GM13976 (cell line): Measurements from ENCODE around the gene NR4A3.

Source experiments
- DNase-seq: peaks from one replicate; pipeline ENCODE4 v3.0.0; 2012; ENCODE audit warnings: low spot score
- in situ Hi-C: fragments of 300-500 bp; cut with MboI; formaldehyde crosslinking; loops from one replicate; pipeline ENCODE4 v1.12.0; 2022; ENCODE audit warnings: low sequenced_read_pairs, mixed read lengths, inconsistent platforms; ENCODE audit not compliant: unreplicated experiment
- TF ChIP-seq, protein P1 (sequence below): IDR thresholded peaks from 2 replicates; pipeline ENCODE4 v1.5.1; 2012; ENCODE audit warnings: borderline replicate concordance, mild to moderate bottlenecking; ENCODE audit not compliant: insufficient read depth; ENCODE audit errors: extremely low read depth, missing control alignments, control extremely low read depth

NR4A3 gene

DNA sequence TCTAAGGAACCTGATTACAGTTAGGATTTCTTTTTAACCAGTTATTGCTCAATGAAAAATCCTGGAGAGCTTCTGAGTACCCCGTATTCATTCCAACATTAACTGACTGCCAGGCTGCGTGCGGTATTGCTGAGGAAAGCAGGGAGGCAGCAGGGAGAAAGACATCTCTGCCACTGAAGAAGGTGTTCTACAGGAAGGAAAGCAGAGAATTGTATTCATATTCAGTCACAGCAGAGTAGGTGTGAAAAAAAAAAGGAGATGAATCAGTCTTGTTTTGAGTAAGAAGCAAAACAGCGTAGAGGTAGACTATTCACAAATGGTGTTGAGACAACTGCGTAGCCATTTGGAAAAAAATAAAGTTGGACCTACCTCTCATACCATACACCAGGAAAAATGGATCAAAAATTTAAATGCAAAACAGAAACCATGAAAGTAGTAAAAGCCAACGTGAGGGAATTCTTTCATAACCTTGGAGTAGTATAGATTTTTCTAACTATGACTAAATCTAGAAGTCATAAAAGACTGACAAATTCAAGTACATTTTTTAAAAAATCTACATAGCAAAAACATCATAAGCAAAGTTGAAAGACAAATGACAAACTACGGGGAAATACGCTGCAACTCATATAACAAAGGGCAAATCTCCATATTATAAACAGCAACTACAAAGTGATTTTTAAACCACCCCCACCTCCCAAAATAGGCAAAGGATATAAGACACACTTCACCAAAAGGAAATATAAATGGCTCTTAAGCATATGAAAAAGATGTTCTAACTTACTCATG is 9.9 kb upstream of the NR4A3 start:
- DNase-seq: peak; percentile 30
- TF ChIP-seq, protein P1, sequence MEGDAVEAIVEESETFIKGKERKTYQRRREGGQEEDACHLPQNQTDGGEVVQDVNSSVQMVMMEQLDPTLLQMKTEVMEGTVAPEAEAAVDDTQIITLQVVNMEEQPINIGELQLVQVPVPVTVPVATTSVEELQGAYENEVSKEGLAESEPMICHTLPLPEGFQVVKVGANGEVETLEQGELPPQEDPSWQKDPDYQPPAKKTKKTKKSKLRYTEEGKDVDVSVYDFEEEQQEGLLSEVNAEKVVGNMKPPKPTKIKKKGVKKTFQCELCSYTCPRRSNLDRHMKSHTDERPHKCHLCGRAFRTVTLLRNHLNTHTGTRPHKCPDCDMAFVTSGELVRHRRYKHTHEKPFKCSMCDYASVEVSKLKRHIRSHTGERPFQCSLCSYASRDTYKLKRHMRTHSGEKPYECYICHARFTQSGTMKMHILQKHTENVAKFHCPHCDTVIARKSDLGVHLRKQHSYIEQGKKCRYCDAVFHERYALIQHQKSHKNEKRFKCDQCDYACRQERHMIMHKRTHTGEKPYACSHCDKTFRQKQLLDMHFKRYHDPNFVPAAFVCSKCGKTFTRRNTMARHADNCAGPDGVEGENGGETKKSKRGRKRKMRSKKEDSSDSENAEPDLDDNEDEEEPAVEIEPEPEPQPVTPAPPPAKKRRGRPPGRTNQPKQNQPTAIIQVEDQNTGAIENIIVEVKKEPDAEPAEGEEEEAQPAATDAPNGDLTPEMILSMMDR: no peak
- in situ Hi-C loops: loop anchor here (10.0 to 25.0 kb wide), 3 partner anchors 401 to 624 kb away; no protein-coding TSS in a partner anchor

DNA sequence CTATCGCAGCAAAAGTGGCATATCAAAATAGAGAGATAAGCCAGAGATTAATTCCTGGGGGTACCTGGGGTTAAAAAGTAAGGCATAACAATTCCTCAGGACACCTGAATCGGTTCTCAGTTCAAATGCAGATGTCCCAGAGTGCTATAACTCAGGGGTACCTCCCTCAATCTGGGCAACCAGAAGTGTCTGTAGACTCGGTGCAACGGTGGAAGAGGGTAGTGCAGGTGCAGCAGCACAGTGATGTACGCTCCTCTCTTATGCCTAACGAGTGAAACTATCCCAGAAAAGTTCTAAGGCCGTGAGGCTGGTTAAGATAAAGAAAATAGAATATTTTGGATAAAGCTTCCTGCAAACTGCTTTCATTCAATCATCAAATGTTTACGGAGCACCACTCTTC is 7.9 kb upstream of the NR4A3 start:
- TF ChIP-seq, protein P1: no peak
- DNase-seq: no peak
- in situ Hi-C loops: loop anchor here (10.0 to 25.0 kb wide), 3 partner anchors 399 to 626 kb away; no protein-coding TSS in a partner anchor

DNA sequence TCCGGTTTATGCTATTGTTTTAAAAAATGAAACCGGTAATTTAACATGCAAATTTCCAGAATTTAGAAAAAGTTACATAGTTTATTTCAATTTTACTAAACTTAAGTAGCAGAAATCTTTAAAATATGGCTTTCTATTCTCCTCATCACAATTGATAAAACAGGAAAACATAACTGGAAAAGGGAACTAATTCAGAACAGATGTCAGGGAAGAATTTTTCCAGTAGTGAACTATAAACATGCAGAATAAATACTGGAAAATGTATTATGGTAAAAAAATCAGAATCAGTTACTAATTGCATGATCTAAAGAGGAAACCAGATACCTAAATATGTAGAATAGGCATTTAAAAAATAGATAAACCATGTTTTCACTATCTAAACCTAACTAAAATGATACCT is 7.3 kb upstream of the NR4A3 start:
- in situ Hi-C loops: loop anchor here (10.0 to 25.0 kb wide), 3 partner anchors 398 to 627 kb away; no protein-coding TSS in a partner anchor
- DNase-seq: no peak
- TF ChIP-seq, protein P1: no peak

DNA sequence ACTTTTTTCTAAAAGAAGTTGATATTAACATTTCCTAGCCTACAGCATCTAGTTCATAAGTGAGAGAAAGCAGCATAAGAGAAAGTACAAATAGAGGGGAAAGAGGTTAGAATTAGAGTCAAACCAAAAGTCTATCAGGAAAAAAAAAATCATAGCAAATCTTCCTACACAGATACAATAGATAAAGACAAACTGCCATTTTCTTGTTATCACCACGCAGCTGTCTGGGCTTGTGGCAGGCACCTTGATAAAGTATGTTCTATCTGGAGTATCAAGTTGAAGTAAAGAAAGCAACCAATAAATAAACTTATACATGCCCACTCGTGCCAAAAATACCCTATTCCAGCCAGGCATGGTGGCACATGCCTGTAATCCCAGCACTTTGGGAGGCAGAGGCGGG is 5.3 kb upstream of the NR4A3 start:
- in situ Hi-C loops: loop anchor here (10.0 to 25.0 kb wide), 3 partner anchors 396 to 629 kb away; no protein-coding TSS in a partner anchor
- TF ChIP-seq, protein P1: no peak
- no peak for DNase-seq

DNA sequence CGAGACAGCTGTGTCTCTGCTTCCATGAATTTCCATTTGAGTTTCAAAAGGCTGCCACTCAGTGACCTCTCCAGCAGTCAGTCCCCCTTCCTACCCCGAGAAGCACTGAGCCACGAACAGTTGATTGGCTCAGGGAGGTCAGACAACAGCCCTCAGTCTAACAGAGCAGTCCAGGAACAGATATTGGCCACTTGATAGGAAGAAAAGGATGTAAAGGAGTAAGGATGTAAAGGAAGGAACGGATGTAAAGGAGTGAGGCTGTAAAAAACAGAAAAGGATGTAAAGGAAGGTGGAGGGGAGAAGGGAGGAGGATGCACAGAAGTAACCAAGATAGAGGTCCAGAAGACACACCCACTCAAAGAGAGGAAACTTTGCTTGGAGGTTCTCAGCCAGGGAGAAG is 3.2 kb upstream of the NR4A3 start:
- in situ Hi-C loops: loop anchor here (10.0 to 25.0 kb wide), 3 partner anchors 394 to 631 kb away; no protein-coding TSS in a partner anchor
- TF ChIP-seq, protein P1: no peak
- no peak for DNase-seq

DNA sequence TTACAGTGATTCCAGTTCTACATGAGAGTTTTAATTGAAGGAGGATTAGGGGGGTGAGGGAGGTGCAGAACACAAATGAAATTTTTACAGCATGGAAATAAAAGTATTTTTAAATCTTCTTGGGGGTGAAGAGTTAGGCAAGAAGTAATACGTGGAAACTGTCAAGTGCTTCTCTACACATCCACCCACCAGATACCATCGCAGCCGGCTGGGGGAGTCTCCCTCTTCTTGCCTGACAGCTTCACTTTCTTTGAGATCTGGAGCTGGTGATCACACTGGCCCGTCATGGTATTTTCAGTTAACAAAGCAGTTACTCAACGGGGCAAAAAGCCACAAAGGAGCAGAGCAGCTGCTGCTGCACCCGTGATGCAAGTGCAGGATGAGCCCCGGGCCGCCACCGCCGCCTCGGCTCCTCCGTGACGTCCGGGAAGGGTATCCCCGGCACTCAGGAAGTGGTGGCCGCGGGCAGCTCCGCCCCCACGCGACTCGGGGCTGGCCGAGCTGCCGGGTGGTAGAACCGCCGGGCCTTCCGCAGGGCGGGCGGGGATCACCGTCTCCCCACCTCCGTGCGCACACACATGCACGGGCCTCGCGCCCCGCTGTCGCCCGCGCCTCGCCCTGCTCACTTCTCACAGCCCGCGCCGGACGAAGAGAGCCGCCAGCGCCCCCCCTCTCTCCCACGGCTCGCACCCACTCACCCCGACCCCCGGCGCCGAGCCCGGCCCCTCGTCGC is 2.4 kb upstream of the NR4A3 start:
- in situ Hi-C loops: loop anchor here (10.0 to 25.0 kb wide), 3 partner anchors 393 to 632 kb away; no protein-coding TSS in a partner anchor
- TF ChIP-seq, protein P1: no peak
- peak; percentile 87 for DNase-seq
